HG03565 (cell line): Measurements from ENCODE around the gene SLC12A9.

Experiments
- ATAC-seq: cut with Tn5 transposase; IDR thresholded peaks from one replicate; pipeline ENCODE4 v1.9.1; 2021; ENCODE audit warnings: mild to moderate bottlenecking, moderate library complexity; ENCODE audit not compliant: unreplicated experiment

The SLC12A9 gene

GRCh38 chr7:100860702-100861615 lies 8.4 kb downstream of the SLC12A9 start:
- ATAC-seq, result no peak

- no peak for ATAC-seq
These were observed 9.1 kb downstream of the SLC12A9 start for GRCh38 chr7:100861616-100861985.

- ATAC-seq, result no peak
These were observed 11.0 kb downstream of the SLC12A9 start for GRCh38 chr7:100863406-100863950.

DNA sequence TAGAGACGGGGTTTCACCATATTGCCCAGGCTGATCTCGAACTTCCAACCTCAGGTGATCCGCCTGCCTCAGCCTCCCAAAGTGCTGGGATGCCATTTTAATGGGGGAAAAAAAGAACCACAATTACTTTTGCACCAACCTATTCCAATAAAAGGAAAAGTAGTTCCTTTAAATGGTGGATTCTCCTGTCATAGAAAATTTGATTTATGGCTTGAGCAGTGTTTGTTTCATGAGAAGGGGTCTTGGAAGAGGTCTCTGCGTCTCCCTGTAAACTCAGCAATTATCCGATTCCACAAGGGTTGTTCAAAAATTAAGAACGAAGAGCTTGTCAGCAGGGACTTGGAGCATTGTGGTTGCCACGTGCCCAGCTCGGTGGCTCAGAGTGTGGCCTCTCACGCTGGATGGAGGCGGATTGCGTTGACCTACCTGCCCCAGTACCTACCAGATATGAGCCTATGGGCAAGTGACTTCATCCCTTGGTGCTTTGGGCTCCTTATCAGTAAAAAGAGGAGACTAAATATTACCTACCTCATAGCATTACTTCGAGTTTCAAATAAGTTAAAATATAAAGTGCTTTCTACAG lies 11.8 kb downstream of the SLC12A9 start:
- no peak for ATAC-seq

- no peak for ATAC-seq
These were observed 12.9 kb downstream of the SLC12A9 start for GRCh38 chr7:100865372-100865911.

DNA sequence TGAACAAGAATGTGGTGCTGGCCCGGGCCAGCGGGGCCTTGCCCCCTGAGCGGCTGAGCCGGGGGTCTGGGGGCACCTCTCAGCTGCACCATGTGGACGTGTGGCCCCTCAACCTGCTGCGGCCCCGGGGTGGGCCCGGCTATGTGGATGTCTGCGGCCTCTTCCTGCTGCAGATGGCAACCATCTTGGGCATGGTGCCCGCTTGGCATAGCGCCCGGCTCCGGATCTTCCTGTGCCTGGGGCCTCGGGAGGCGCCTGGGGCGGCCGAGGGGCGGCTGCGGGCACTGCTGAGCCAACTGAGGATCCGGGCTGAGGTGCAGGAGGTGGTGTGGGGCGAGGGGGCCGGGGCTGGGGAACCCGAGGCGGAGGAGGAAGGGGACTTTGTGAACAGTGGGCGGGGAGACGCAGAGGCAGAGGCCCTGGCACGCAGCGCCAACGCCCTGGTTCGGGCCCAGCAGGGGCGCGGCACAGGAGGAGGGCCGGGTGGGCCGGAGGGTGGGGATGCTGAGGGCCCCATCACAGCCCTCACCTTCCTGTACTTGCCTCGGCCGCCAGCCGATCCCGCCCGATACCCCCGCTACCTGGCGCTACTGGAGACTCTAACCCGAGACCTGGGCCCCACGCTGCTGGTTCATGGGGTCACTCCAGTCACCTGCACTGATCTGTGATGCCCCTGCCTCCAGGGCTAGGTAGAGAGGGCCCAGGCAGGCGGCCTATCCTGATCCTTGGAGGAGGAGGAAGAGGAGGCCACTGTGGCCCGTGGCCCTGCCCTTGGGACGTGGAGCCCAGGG lies 13.6 kb downstream of the SLC12A9 start:
- no peak for ATAC-seq

- no peak for ATAC-seq
These were observed 14.2 kb downstream of the SLC12A9 start for GRCh38 chr7:100866729-100867039.

GRCh38 chr7:100867040-100867775 lies 14.7 kb downstream of the SLC12A9 start, which contains the start of gene TRIP6:
Gene TRIP6 (plus strand): TSS chr7:100867387. CDS start chr7:100867498, 111 bp downstream.
- no peak for ATAC-seq

DNA sequence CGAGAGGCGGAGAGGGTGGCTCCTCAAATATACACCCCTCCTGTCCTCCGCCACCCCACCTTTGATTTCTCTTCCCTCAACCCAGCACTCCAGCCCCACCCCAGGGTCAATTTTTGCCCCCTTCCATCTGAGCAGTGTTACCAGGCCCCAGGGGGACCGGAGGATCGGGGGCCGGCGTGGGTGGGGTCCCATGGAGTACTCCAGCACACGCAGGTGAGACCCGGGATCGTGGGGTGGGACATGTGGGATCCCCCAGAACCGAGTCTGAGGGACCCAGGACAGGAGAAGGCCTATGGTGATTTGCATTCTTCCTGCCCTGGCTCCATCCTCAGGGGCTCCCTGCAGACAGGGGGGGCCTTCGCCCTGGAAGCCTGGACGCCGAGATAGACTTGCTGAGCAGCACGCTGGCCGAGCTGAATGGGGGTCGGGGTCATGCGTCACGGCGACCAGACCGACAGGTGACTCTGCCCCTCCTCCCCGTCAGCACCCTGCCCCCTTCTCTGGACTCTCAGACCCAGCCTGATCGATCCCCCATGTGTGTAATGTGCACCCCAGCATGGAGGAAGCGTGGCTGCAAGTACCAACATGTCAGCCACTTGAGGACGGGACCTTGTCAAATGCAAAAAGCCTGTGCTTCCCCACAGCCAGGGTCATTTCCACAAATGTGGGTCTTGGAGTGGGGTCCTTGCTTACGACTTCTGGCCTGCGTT lies 15.4 kb downstream of the SLC12A9 start:
- no peak for ATAC-seq

GRCh38 chr7:100873599-100874299 lies 21.2 kb downstream of the SLC12A9 start:
- ATAC-seq, result no peak

DNA sequence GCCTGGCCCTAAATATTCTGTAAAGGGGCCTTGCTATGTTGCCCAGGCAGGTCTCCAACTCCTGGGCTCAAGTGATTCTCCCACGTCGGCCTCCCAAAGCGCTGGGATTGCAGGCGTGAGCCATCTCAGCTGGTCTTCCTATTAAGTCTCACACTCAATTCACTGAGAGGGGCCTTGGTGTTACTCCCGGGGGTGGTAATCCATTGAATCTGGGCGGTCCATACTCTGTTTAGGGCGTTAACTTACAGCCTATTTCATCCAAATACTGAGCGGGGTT lies 21.7 kb downstream of the SLC12A9 start:
- no peak for ATAC-seq

GRCh38 chr7:100874577-100875355 lies 22.3 kb downstream of the SLC12A9 start, which contains the start of gene SRRT:
Gene SRRT (plus strand): TSS chr7:100875103. CDS start chr7:100875591, 488 bp downstream.
- ATAC-seq, result peak; percentile 86

DNA sequence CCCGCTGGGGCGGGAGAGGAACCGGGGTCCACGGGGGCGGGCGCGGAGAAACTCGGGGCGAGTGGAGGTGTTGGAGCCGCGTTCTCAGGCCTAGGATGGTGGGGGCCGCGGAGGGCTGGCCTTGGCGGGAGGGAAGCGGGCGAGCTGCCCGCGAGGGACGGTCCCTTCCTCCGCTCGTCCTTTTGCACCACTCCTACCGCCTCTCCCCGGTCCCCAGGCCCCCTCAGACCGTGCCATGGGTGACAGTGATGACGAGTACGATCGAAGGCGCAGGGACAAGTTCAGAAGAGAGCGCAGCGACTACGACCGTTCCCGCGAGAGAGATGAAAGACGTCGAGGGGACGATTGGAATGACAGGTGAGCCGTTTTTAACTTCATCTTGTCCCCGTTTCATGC lies 22.8 kb downstream of the SLC12A9 start:
- peak; percentile 6 for ATAC-seq

DNA sequence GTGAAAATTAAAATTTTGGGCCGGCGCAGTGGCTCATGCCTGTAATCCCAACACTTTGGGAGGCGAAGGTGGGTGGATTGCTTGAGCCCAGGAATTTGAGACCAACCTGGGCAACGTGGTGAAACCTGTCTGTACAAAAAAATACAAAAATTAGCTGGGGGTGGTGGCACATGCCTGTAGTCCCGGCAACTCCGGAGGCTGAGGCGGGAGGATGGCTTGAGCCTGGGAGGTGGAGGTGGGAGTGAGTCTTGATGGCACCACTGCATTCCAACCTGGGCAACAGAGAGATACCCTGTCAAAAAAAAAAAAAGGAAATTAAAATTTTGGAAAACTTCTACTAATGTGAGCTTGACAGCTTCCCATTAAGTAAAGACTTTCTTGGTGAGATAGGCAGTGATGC lies 25.5 kb downstream of the SLC12A9 start:
- ATAC-seq, result no peak

- ATAC-seq, result no peak
These were observed 26.2 kb downstream of the SLC12A9 start for GRCh38 chr7:100878685-100879084.

DNA sequence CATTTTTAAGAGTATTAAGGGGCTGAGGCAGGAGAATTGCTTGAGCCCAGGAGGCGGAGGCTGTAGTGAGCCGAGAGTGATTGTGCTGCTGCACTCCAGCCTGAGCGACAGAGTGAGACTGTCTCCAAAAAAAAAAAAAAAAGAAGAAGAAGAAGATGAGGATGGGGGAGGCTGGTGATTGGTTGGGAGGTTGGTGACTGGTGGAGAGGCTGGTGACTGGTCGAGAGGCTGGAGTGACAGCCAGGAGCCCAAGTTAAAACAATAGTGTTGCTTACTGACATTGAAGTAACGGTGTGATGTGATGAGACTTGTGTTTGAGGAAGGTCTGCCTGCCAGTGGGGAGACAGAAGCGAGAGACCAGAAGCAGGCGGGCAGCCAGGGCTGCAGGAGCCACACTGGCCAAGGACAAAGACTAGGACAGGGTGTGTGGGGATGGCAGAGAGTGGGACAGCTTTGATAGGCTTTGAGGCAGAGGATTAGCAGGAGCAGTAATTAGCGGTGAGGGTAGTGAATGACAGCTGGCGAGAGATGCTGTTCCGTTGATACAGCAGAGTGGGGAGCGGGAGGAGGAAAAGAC lies 27.3 kb downstream of the SLC12A9 start:
- no peak for ATAC-seq

GRCh38 chr7:100880645-100881044 lies 28.1 kb downstream of the SLC12A9 start:
- no peak for ATAC-seq

DNA sequence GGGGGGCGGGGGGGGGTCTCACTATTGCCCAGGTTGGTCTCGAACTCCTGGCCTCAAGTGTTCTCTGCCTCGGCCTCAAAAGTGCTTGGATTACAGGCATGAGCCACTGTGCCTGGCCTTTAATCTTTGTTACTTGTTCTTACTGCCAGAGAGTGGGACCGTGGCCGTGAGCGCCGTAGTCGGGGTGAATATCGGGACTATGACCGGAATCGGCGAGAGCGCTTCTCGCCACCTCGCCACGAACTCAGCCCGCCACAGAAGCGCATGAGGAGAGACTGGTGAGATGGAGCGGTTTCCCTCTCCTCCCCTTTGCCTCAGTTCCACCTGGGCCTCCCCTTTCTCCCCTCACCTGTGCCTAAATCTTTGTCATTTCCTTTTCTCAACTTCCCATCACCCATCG lies 28.6 kb downstream of the SLC12A9 start:
- ATAC-seq, result no peak
